Astrocyte (in vitro differentiated cells and primary cell): Measurements from ENCODE around the gene JMJD1C.

Experiments used
- EZH2 ChIP-seq: IDR thresholded peaks from 2 replicates; pipeline ENCODE4 v1.6.1; 2012; ENCODE audit warnings: mild to moderate bottlenecking, low read length, inconsistent platforms; ENCODE audit not compliant: insufficient read depth
- TF ChIP-seq, protein P1 (sequence below): IDR thresholded peaks from 2 replicates; pipeline ENCODE4 v1.5.1; 2011; ENCODE audit warnings: low read depth, mild to moderate bottlenecking, inconsistent platforms, low read length, moderate library complexity; ENCODE audit not compliant: insufficient read depth

GRCh38 chr10:63515002-63515763 lies 49.4 kb upstream of the JMJD1C start:
- TF ChIP-seq, protein P1, sequence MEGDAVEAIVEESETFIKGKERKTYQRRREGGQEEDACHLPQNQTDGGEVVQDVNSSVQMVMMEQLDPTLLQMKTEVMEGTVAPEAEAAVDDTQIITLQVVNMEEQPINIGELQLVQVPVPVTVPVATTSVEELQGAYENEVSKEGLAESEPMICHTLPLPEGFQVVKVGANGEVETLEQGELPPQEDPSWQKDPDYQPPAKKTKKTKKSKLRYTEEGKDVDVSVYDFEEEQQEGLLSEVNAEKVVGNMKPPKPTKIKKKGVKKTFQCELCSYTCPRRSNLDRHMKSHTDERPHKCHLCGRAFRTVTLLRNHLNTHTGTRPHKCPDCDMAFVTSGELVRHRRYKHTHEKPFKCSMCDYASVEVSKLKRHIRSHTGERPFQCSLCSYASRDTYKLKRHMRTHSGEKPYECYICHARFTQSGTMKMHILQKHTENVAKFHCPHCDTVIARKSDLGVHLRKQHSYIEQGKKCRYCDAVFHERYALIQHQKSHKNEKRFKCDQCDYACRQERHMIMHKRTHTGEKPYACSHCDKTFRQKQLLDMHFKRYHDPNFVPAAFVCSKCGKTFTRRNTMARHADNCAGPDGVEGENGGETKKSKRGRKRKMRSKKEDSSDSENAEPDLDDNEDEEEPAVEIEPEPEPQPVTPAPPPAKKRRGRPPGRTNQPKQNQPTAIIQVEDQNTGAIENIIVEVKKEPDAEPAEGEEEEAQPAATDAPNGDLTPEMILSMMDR, result no peak
- no peak for TF ChIP-seq EZH2
